CD1c-positive myeloid dendritic cell (primary cell): ENCODE data around the gene ULBP1.
"Not testable (repeated sequence)": the region's sequence is repeated elsewhere in the genome, so short reads cannot be mapped to it uniquely, and the experiment has no call there.

ENCODE experiments used
- DNase-seq: peaks from one replicate; pipeline ENCODE4 v3.0.0-alpha.2; 2016; ENCODE audit errors: extremely low spot score

Gene ULBP1

GRCh38 chr6:149953390-149953789 is 10.4 kb upstream of the ULBP1 start:
- DNase-seq, result not testable (repeated sequence)

- DNase-seq, result not testable (repeated sequence)
Observed at GRCh38 chr6:149953934-149954327, 9.8 kb upstream of the ULBP1 start.

GRCh38 chr6:149954328-149954983 is 9.3 kb upstream of the ULBP1 start:
- DNase-seq, result not testable (repeated sequence)

- not testable (repeated sequence) for DNase-seq
Observed at GRCh38 chr6:149954984-149955653, 8.6 kb upstream of the ULBP1 start.

GRCh38 chr6:149955654-149956317 is 8.0 kb upstream of the ULBP1 start:
- DNase-seq, result not testable (repeated sequence)

GRCh38 chr6:149958124-149958523 is 5.6 kb upstream of the ULBP1 start:
- DNase-seq, result not testable (repeated sequence)

GRCh38 chr6:149959806-149960205 is 3.9 kb upstream of the ULBP1 start:
- DNase-seq, result not testable (repeated sequence)

GRCh38 chr6:149960488-149960887 is 3.3 kb upstream of the ULBP1 start:
- DNase-seq, result no peak

GRCh38 chr6:149961728-149962425 is 1.9 kb upstream of the ULBP1 start:
- DNase-seq, result peak; percentile 20

GRCh38 chr6:149962461-149963211 is 1.1 kb upstream of the ULBP1 start:
- no peak for DNase-seq

GRCh38 chr6:149963212-149963461 is 606 bp upstream of the ULBP1 start:
- no peak for DNase-seq

GRCh38 chr6:149964308-149965193 is 808 bp downstream of the ULBP1 start:
- DNase-seq, result peak; percentile 14

GRCh38 chr6:149965194-149966020 is 1.7 kb downstream of the ULBP1 start:
- peak; percentile 45 for DNase-seq

- DNase-seq, result not testable (repeated sequence)
Observed at GRCh38 chr6:149966319-149966718, 2.6 kb downstream of the ULBP1 start.

GRCh38 chr6:149967591-149967990 is 3.8 kb downstream of the ULBP1 start:
- DNase-seq, result no peak

GRCh38 chr6:149967999-149968398 is 4.3 kb downstream of the ULBP1 start:
- not testable (repeated sequence) for DNase-seq

- DNase-seq, result not testable (repeated sequence)
Observed at GRCh38 chr6:149968909-149969308, 5.2 kb downstream of the ULBP1 start.

- DNase-seq, result no peak
Observed at GRCh38 chr6:149969635-149970034, 5.9 kb downstream of the ULBP1 start.

- DNase-seq, result not testable (repeated sequence)
Observed at GRCh38 chr6:149974394-149974793, 10.7 kb downstream of the ULBP1 start.

- peak; percentile 59 for DNase-seq
Observed at GRCh38 chr6:149974825-149975224, 11.1 kb downstream of the ULBP1 start.
